ENCODE measurements around the gene LRRFIP2.

DNA sequence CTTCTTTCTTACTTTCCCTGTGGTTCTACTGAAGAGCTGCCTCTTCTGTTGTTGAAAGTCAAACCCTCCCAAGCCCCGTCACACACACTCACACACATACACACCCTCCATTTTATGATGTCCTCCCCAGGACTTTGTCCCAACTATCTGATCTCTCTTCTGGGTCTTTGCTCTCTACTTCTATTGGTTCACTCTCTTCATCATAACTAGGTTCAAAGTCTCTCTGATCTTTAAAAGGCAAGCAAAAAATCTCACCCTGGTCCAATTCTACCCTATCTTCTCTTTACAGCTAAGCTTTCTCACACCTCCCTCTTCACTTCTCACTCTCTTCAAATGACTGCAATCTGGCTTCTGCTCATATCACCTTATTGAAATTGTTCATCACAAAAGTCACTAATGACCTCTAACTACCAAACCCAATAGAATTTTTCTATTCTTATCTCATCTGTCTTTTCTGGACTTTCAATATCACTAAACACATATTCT is 34.8 kb downstream of the LRRFIP2 start:
- TF ChIP-seq CTCF (conservative IDR thresholded peaks at IDR 0.05): no peak
- TF ChIP-seq EZH2 (IDR thresholded peaks at IDR 0.05; ENCODE audit: low read depth): no peak

Measured in PC-9 (cell line).